ENCODE data around the gene KCNE5. TPM values are rescaled to one million over a fixed set of nuclear protein-coding genes. Genes with fewer than 3 reads are reported as not detected.

The KCNE5 gene
- total RNA-seq, 1 experiment from 2014 or later = 2.2 TPM

- TF ChIP-seq CTCF (IDR thresholded peaks at IDR 0.05) = no peak
- TF ChIP-seq ZNF416 (CRISPR knock-in tag; IDR thresholded peaks at IDR 0.05) = no peak
- TF ChIP-seq, protein P1, sequence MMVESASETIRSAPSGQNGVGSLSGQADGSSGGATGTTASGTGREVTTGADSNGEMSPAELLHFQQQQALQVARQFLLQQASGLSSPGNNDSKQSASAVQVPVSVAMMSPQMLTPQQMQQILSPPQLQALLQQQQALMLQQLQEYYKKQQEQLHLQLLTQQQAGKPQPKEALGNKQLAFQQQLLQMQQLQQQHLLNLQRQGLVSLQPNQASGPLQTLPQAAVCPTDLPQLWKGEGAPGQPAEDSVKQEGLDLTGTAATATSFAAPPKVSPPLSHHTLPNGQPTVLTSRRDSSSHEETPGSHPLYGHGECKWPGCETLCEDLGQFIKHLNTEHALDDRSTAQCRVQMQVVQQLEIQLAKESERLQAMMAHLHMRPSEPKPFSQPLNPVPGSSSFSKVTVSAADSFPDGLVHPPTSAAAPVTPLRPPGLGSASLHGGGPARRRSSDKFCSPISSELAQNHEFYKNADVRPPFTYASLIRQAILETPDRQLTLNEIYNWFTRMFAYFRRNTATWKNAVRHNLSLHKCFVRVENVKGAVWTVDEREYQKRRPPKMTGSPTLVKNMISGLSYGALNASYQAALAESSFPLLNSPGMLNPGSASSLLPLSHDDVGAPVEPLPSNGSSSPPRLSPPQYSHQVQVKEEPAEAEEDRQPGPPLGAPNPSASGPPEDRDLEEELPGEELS (CRISPR knock-in tag; IDR thresholded peaks at IDR 0.05) = no peak
- TF ChIP-seq ZNF219 (CRISPR knock-in tag; IDR thresholded peaks at IDR 0.05; ENCODE audit: borderline replicate concordance) = no peak
- TF ChIP-seq ATF6 (CRISPR knock-in tag; IDR thresholded peaks at IDR 0.05) = no peak
- no peak for TF ChIP-seq STAT6 (CRISPR knock-in tag; conservative IDR thresholded peaks at IDR 0.05; ENCODE audit: low read depth)
- no peak for TF ChIP-seq FOXJ3 (CRISPR knock-in tag; IDR thresholded peaks at IDR 0.05; ENCODE audit: borderline replicate concordance)
- no peak for TF ChIP-seq ZNF232 (CRISPR knock-in tag; IDR thresholded peaks at IDR 0.05)
- TF ChIP-seq ZBTB21 (CRISPR knock-in tag; IDR thresholded peaks at IDR 0.05; ENCODE audit: borderline replicate concordance) = no peak
- no peak for TF ChIP-seq NR2C2 (CRISPR knock-in tag; IDR thresholded peaks at IDR 0.05)
- TF ChIP-seq ATF1 (CRISPR knock-in tag; IDR thresholded peaks at IDR 0.05) = no peak
- no peak for TF ChIP-seq ERG (CRISPR knock-in tag; IDR thresholded peaks at IDR 0.05)
- no peak for TF ChIP-seq AR (CRISPR knock-in tag; IDR thresholded peaks at IDR 0.05)
- no peak for TF ChIP-seq ZNF263 (CRISPR knock-in tag; IDR thresholded peaks at IDR 0.05; ENCODE audit: low read depth)
- TF ChIP-seq NR3C1 (CRISPR knock-in tag; conservative IDR thresholded peaks at IDR 0.05; ENCODE audit: low read depth) = no peak
- TF ChIP-seq, protein P2, sequence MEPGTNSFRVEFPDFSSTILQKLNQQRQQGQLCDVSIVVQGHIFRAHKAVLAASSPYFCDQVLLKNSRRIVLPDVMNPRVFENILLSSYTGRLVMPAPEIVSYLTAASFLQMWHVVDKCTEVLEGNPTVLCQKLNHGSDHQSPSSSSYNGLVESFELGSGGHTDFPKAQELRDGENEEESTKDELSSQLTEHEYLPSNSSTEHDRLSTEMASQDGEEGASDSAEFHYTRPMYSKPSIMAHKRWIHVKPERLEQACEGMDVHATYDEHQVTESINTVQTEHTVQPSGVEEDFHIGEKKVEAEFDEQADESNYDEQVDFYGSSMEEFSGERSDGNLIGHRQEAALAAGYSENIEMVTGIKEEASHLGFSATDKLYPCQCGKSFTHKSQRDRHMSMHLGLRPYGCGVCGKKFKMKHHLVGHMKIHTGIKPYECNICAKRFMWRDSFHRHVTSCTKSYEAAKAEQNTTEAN (CRISPR knock-in tag; IDR thresholded peaks at IDR 0.05) = no peak
- TF ChIP-seq, protein P3, sequence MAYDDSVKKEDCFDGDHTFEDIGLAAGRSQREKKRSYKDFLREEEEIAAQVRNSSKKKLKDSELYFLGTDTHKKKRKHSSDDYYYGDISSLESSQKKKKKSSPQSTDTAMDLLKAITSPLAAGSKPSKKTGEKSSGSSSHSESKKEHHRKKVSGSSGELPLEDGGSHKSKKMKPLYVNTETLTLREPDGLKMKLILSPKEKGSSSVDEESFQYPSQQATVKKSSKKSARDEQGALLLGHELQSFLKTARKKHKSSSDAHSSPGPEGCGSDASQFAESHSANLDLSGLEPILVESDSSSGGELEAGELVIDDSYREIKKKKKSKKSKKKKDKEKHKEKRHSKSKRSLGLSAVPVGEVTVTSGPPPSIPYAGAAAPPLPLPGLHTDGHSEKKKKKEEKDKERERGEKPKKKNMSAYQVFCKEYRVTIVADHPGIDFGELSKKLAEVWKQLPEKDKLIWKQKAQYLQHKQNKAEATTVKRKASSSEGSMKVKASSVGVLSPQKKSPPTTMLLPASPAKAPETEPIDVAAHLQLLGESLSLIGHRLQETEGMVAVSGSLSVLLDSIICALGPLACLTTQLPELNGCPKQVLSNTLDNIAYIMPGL (CRISPR knock-in tag; IDR thresholded peaks at IDR 0.05) = no peak
- Mint-ChIP-seq H3K27ac (no peak overlapping the region), H3K9me3 (no peaks in the 10 kb centered on the region), H3K27me3 (ENCODE audit: low read depth) (peaks cover 7% of the 10 kb centered on the region), H3K36me3 (no peaks in the 10 kb centered on the region), H3K4me1 (peaks cover 12% of the 10 kb centered on the region), H3K4me3 (no peak overlapping the region)
- ATAC-seq = no peak
- POLR2A ChIA-PET = no interaction called here
- CTCF ChIA-PET = no interaction called here
- no peak for DNase-seq (ENCODE audit: low spot score)
These were observed 29.0 kb downstream of the KCNE5 start for GRCh38 chrX:109596015-109596414.
